ENCODE data around the gene RILPL2.

RILPL2 gene

GRCh38 chr12:123478069-123478468, 41.6 kb upstream of the RILPL2 start:
- DNase-seq = no peak
- H4K20me1 ChIP-seq (ENCODE audit: insufficient read depth, low read length) = no peaks in the 10 kb centered on the region
- H3K4me3 ChIP-seq (ENCODE audit: low read length) = no peak overlapping the region
- H3K79me2 ChIP-seq (ENCODE audit: low read length) = no peaks in the 10 kb centered on the region
- H2AFZ ChIP-seq (ENCODE audit: low read length) = no peak overlapping the region
- TF ChIP-seq CTCF (IDR thresholded peaks at IDR 0.05; ENCODE audit: low read length) (no peak), EZH2phosphoT487 (IDR thresholded peaks at IDR 0.05; ENCODE audit: low read length) (no peak), EZH2 (optimal IDR thresholded peaks at IDR 0.05; ENCODE audit: low read depth, low read length) (no peak)
- H3K27me3 ChIP-seq (replicated peaks; ENCODE audit: insufficient read depth, low read length) = no peaks in the 10 kb centered on the region
- no peaks in the 10 kb centered on the region for H3K4me1 ChIP-seq (ENCODE audit: low read length)
- no peaks in the 10 kb centered on the region for H3F3A ChIP-seq (ENCODE audit: insufficient read depth, low read length)
- no peaks in the 10 kb centered on the region for H3K9me3 ChIP-seq (replicated peaks; ENCODE audit: insufficient read depth, low read length)
- H3K36me3 ChIP-seq (replicated peaks; ENCODE audit: insufficient read depth, low read length) = no peaks in the 10 kb centered on the region
- H3K9ac ChIP-seq (ENCODE audit: low read length) = no peak overlapping the region
- no peak overlapping the region for H3K4me2 ChIP-seq (ENCODE audit: low read depth, low read length)
- H3K27ac ChIP-seq (ENCODE audit: low read length) = no peak overlapping the region
- H3K9me2 ChIP-seq (replicated peaks; ENCODE audit: insufficient read depth, low read length) = no peaks in the 10 kb centered on the region

- Histone ChIP-seq H3K9ac (ENCODE audit: low read length) (no peak overlapping the region), H4K20me1 (ENCODE audit: insufficient read depth, low read length) (no peaks in the 10 kb centered on the region), H3K9me3 (replicated peaks; ENCODE audit: insufficient read depth, low read length) (no peaks in the 10 kb centered on the region), H3K36me3 (replicated peaks; ENCODE audit: insufficient read depth, low read length) (no peaks in the 10 kb centered on the region), H2AFZ (ENCODE audit: low read length) (no peak overlapping the region), H3K27ac (ENCODE audit: low read length) (no peak overlapping the region), H3K4me1 (ENCODE audit: low read length) (no peaks in the 10 kb centered on the region), H3K9me2 (replicated peaks; ENCODE audit: insufficient read depth, low read length) (no peaks in the 10 kb centered on the region), H3K27me3 (replicated peaks; ENCODE audit: insufficient read depth, low read length) (no peaks in the 10 kb centered on the region), H3K4me2 (ENCODE audit: low read depth, low read length) (no peak overlapping the region), H3K4me3 (ENCODE audit: low read length) (no peak overlapping the region), H3F3A (ENCODE audit: insufficient read depth, low read length) (no peaks in the 10 kb centered on the region), H3K79me2 (ENCODE audit: low read length) (no peaks in the 10 kb centered on the region)
- no peak for DNase-seq
- TF ChIP-seq EZH2 (optimal IDR thresholded peaks at IDR 0.05; ENCODE audit: low read depth, low read length) (no peak), EZH2phosphoT487 (IDR thresholded peaks at IDR 0.05; ENCODE audit: low read length) (no peak), CTCF (IDR thresholded peaks at IDR 0.05; ENCODE audit: low read length) (no peak)
Observed at GRCh38 chr12:123475246-123475703, 38.8 kb upstream of the RILPL2 start.

- Histone ChIP-seq H3K4me1 (ENCODE audit: low read length) (no peaks in the 10 kb centered on the region), H3K27ac (ENCODE audit: low read length) (no peak overlapping the region), H2AFZ (ENCODE audit: low read length) (no peak overlapping the region), H3K9me2 (replicated peaks; ENCODE audit: insufficient read depth, low read length) (no peaks in the 10 kb centered on the region), H3K4me2 (ENCODE audit: low read depth, low read length) (no peak overlapping the region), H3K9ac (ENCODE audit: low read length) (no peak overlapping the region), H4K20me1 (ENCODE audit: insufficient read depth, low read length) (no peaks in the 10 kb centered on the region), H3F3A (ENCODE audit: insufficient read depth, low read length) (no peaks in the 10 kb centered on the region), H3K27me3 (replicated peaks; ENCODE audit: insufficient read depth, low read length) (no peaks in the 10 kb centered on the region), H3K4me3 (ENCODE audit: low read length) (no peak overlapping the region), H3K9me3 (replicated peaks; ENCODE audit: insufficient read depth, low read length) (no peaks in the 10 kb centered on the region), H3K36me3 (replicated peaks; ENCODE audit: insufficient read depth, low read length) (no peaks in the 10 kb centered on the region), H3K79me2 (ENCODE audit: low read length) (no peaks in the 10 kb centered on the region)
- TF ChIP-seq EZH2phosphoT487 (IDR thresholded peaks at IDR 0.05; ENCODE audit: low read length) (no peak), EZH2 (optimal IDR thresholded peaks at IDR 0.05; ENCODE audit: low read depth, low read length) (no peak), CTCF (IDR thresholded peaks at IDR 0.05; ENCODE audit: low read length) (no peak)
- no peak for DNase-seq
Observed at GRCh38 chr12:123474485-123475245, 38.2 kb upstream of the RILPL2 start.
